ENCODE results near the gene RPL39L.
"Not testable (repeated sequence)": the region's sequence is repeated elsewhere in the genome, so short reads cannot be mapped to it uniquely, and the experiment has no call there.

Gene RPL39L

DNA sequence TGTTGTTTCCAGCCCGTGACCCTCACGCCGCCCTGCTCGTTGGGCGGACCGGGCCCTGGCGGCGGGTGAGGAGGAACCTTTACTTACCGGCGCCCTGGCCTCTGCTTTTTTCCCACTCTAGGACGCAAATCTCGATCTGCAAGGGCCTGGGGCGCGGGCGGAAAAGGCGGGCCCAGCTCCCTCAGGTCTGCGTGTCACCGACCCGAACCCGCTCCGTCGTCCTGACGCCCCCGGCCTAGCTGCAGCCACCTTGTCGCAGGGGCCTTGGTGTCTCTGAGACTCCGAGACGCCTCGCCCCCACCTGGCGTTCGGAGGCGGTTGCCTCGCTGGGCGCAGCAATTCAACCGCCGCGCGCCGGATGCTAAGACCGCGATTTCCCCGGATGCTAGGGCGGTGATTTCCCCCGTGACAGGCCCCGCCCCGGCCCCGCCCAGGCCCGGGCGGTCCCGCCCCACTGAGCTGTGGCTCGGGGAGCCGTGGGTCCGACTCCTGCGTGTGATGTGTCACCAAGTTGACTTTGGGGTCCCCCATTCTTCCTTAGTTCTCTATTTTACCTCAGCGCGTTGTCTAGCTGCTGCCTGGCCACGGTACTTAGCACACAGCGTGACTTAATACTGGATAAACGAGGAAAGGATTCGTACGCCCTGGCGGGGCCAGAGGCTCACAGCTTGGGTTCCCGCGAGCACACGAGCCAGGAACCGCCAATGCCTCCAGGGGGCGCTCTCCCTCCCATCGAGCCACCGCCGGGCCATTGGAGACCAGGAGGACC, at the start of gene RPL39L:
Gene RPL39L (minus strand): TSS at position 371 of the 769 bp plus-strand sequence. CDS start 18,196 bp downstream, outside the sequence.
- peak; percentile 94 for DNase-seq

DNA sequence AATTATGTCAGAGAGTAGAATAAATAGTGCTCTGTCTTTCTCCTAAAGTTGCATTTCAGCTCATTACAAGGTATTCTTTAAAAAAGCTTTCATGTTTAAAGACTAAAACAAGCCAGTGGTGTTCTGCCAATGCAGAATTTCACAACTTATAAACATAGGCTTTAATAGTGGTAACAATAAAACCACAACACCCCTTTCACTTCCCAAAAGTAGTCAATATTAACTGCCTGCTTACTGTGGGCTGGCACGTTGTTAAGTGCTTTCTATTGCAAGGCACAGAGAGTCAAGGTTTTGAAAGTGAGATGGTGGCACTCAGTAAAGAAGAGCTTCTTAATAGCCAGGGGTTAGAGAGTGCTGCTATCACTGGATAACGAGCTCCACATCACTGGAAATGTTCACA, 49.6 kb upstream of the RPL39L start:
- no peak for DNase-seq

GRCh38 chr3:187186801-187187421, 47.6 kb upstream of the RPL39L start:
- DNase-seq, result no peak

GRCh38 chr3:187186375-187186774, 47.1 kb upstream of the RPL39L start:
- no peak for DNase-seq

DNA sequence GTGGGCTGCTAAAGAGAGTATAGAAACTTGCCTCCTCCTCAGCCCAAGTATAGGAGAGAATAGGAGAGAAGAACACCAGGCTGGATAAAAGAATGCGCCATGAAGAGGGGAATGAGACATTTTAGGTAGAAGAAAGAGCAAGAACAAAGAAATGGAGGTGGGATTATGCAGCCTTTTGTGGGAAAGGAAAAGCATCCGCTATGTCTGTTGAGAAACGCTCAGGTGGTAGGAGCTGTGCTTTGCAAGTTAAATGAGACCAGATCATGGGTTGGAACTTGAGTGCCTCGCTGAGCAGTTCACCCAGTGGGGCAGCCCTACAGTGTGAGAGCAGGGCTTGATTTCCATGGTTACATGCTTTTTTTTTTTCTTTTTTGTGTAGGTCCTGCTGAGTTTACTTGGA, 46.5 kb upstream of the RPL39L start:
- DNase-seq, result no peak

DNA sequence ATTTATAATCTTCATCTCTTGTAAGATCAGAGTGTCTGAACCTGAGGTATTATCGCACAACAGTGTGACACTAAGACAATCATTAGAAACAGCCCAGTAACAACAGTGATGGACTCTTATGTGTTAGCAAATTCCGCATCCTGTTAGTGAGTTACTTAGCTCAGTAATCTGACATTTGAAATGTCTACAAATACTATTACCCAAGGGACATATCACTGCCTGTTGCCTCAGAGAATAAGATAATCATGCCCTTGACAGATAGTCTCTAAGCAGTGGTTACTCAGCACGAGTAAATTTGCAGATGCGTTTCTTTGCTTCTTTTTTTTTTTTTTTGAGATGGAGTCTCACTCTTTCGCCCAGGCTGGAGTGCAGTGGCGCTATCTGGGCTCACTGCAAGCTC, 44.6 kb upstream of the RPL39L start:
- no peak for DNase-seq

DNA sequence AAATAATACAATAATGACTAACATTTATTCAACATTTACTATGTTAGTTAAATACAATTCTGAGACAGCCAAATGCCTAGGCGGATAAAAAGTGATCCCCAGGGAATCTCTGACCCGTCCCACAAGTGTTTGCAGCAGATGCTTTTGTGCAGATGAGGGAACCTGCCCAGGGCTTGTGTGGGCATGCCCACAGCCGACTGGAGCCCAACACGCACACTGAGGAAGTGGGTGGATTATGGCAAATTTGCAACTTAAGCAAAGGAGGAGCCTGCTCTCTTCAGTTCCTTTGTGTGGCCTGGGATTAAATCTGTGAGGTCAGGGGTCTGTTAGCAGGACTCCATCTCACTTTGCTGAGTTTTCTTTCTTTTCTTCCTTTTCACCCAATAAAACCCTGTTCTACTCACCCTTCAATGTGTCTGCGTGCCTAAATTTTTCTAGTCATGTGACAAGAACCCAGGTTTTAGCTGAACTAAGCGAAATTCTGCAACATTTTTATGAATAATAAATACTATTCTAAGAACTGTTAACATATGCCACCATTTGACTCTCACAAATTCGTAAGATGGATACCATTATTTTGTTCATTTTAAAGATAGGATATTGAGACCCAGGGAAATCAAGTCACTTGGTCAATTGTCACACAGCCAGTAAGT, 44.0 kb upstream of the RPL39L start:
- DNase-seq, result no peak

DNA sequence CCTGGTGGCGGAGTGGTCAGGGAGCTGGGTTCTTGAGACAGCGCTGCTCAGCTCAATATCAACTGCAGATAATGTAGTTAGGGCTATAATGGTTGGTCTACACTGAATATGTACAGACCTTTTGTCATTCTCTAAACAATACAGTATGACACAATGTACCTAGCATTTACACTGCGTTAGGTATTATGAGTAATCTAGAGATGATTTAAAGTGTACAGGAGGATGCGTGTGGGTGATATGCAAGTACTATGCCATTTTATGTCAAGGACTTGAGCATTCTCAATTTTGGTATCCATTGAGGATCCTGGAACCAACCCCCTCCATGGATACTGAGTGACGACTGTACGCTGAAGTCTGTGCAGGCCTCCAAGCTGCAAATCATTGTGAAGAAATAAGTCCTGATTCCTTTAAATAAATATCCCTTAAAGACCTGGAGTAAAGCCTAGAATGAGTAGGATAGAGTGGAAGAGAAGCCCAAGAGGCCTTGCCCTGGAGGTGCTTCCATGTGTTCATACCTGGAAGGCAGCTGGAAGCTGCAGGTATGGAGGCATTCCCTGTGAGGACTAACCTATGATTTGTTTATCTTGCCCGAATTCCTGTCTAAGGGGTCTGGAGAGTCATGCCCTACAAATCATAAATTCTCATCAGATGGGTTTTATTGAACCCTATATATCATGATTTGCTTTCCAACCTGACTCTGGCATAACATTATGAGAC, 42.3 kb upstream of the RPL39L start:
- no peak for DNase-seq

DNA sequence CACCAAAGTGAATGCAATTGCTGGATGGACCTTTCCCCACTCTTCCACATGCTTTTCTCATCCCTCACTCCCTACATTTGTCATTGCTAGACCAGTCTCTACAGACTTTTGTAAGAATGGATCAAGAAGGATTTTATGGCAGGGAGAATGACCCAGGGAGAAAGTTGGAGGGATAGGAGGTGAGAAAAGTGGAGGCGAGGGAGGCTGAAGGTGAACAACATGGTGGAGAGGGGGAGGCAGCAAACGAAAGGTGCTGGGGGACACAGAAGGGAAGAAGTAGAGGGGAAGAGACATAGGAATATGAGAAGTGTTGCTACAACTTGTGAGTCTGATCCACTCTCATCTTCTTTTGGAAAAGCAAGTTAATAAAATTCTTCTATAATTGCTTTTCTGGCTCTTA, 33.6 kb upstream of the RPL39L start:
- no peak for DNase-seq

DNA sequence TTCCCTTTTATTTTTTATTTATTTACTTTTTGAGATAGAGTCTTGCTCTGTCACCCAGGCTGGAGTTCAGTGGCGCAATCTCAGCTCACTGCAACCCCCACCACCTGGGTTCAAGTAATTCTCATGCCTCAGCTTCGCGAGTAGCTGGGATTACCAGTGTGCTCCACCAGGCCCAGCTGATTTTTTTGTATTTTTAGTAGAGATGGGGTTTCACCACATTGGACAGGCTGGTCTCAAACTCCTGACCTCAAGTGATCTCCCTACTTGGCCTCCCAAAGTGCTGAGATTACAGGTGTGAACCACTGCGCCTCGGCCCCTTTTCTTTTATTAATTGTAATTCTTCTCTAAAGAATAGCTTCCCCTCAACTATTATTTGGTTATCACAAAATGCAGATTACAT, 31.6 kb upstream of the RPL39L start:
- DNase-seq, result not testable (repeated sequence)

DNA sequence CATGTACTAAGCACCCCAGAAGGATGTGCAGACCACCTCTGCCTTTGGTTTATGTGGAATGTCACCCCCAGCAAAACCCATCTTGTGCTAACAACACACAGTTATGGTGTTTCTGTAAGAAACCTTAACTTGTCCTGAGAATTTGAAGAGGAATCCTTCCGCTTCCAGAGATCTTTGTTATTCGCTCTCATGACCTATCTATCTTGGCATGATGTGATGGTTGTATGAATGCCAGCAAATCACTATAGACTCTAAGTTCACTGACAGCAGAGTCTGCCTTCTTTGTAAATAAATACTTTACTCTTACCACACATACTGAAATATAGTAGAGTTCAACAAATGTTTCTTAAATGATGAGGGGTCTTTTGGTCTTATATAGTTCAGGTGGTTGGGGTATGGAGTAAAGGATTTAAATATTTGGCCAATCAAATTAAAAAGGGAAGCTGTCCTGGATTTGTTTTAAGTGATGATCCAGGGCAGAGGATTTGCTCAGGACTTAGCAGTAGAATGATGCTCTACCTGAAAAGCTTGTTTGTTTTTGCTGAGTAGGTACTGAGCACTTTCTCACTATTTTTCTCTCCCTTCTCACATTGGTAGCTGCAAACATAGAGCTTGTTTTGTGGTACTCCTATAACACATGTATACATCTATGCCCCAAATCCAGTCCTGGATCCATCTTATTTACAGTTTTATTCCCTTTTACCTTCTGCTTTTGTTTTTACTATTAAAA, 30.1 kb upstream of the RPL39L start:
- DNase-seq, result no peak

DNA sequence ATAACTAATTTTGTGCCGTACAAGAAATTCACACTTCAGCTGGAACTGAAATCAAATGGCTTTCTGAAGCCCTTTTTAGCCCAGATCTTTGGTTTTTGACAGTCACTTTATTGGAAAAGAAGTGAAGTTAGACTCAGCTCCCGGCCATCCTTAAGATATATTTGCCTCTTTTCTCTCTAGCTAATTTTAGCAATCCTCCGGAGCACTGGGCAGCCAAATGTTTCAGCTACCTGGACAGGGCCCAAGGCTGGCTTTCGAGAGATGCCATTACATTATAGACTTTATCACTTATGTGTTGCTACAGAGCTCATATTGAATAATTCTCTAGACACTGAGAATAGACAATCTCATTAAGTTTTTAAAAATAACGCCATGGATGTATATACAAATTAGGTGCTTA, 28.5 kb upstream of the RPL39L start:
- DNase-seq, result no peak

DNA sequence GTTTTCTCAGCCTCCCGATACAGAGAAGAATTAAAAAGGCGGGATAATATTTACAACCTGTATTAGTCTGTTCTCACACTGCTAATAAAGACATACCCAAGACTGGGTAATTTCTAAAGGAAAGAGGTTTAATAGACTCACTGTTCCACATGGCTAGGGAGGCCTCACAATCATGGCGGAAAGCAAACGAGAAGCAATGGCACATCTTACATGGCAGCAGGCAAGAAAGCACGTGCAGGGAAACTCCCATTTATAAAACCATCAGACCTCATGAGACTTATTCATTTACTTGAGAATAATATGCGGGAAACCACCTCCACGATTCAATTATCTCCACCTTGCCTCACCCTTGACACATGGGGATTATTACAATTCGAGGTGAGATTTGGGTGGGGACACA, 27.5 kb upstream of the RPL39L start:
- no peak for DNase-seq

GRCh38 chr3:187165144-187165543, 25.8 kb upstream of the RPL39L start:
- DNase-seq, result peak; percentile 60

DNA sequence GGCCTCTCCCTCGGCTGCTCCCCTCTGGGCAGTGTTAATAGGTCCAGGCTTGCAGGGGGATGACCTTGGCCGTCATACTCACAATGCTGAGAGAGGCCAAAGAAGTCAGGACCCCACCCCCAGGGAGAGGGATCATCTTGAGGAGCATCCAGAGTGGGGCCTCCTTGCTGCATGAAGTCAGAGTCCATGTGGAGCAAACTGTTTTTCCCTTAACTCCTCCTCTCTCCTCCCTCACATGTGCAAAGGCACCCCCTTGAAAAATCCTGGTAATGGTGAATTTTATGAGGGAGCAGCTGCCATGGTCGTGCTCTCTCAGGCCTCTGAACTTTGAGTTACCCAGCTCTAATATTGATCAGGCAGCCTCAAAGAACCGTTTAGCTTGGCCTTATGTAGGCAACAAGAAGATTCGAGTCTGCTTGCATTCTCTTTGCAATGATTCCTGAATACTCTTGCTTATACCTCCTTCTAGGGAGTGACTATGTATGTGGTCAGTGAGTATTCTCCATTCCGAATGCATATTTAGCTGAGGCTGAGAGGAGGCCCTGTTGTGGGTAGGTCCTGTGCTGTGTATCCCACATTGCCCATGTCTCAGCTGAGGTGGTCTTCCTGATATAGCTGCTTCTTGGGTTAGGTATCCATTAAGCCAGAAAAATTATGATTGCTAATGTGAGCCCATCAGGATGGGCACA, 23.1 kb upstream of the RPL39L start:
- DNase-seq, result no peak

DNA sequence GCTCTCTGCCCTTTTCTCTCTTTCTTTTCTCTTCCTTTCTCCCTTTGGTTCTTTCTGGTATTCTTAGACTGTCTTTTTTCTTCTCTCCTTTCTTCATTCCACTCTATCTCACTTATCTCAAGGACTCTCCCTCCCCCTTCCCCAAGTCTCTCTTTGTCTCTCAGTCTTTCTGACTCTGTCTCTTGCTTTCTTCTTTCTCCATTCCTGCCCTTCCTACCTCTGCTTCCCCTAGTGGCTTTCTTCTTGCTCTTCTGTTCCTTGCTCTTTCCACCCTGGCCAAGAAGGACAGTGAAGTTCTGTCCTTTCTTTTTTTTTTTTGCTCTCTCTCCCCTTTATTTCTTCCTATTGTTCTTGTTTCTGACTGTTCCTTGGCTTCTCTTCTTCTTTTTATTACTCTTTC, 22.3 kb upstream of the RPL39L start:
- no peak for DNase-seq

- DNase-seq, result peak; percentile 53
These were observed 11.3 kb upstream of the RPL39L start for GRCh38 chr3:187150599-187150998.

GRCh38 chr3:187150186-187150585, 10.9 kb upstream of the RPL39L start:
- DNase-seq, result no peak

DNA sequence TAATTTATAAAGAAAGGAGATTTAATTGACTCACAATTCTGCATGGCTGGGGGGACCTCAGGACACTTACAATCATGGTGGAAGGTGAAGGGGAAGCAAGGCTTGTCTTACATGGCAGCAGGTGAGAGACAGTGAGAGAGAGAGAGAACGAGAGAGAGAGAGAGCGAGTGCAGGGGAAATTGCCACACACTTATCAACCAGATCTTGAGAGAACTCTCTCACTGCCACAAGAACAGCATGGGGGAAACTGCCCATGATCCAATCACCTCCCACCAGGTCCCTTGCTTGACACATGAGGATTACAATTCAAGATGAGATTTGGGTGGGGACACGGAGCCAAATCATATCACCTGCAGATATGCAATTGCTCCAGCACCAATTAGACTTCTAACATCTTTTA, 7.1 kb upstream of the RPL39L start:
- no peak for DNase-seq

DNA sequence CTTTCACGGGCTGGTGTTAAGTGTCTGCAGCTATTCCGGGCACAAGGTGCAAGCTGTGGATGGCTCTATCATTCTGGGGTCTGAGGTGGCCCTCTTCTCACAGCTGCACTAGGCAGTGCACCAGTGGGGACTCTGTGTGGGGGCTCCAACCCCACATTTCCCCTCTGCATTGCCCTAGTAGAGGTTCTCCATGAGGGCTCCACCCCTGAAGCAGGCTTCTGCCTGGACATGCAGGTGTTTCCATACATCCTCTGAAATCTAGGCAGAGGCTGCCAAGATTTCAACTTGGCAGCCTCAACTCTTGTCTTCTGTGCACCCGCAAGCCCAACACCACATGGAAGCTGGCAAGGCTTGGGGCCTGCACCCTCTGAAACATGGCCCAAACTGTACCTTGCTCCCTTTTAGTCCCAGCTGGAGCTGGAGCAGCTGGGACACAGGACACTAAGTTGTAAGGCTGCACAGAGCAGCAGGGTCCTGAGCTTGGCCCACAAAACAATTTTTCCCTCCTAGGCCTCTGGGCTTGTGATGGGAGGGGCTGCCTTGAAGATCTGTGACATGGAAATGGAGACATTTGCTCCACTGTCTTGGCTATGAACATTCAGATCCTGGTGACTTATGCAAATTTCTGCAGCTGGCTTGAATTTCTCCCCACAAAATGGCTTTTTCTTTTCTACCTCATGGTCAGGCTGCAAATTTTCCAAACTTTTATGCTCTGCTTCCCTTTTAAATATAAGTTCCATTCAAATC, 6.0 kb upstream of the RPL39L start:
- no peak for DNase-seq

DNA sequence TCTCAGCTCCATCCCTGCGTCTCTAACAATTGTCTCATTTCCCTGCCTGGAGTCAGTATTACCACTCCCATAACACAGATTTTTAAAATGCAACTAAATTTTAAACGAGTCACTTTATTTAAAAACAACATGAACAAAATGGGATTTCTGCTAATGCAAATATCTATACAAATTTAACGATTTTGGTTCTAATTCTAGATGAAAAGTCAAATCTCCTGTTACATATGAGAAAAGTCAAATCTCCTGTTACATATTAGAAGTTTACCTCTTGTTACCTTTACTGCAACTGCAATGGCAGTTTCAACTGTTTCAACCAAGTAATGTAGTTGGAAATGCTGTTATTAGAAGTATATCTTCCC, 578 bp upstream of the RPL39L start:
- DNase-seq, result no peak

DNA sequence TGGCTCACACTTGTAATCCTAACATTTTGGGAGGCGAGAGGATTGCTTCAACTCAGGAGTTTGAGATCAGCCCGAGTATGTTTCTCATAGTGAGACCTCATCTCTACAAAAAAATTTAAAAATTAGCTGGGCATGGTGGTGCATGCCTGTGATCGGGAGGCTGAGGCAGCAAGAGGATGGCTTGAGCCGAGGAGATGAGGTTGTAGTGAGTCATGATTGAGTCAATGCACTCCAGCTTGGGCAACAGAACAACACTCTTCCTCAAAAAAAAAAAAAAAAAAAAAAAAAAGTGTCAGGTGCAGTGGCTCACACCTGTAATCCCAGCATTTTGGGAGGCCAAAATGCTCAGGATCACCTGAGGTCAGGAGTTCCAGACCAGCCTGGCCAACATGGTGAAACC, 2.4 kb downstream of the RPL39L start:
- peak; percentile 49 for DNase-seq

Measured in activated CD4-positive, alpha-beta T cell treated with anti-CD3 and anti-CD28 coated beads, Interleukin-2, amount 50 U/mL, for 16 hours (primary cell).